HPDE6-E6E7 (cell line): Measurements from ENCODE around the gene EEA1.
A peak's percentile ranks its signal among the peaks of the same experiment; 100 is the strongest.

Source experiments
- DNase-seq: peaks from one replicate; pipeline ENCODE4 v3.0.0; 2011; ENCODE audit warnings: missing footprints; ENCODE audit errors: extremely low spot score

EEA1 gene

DNA sequence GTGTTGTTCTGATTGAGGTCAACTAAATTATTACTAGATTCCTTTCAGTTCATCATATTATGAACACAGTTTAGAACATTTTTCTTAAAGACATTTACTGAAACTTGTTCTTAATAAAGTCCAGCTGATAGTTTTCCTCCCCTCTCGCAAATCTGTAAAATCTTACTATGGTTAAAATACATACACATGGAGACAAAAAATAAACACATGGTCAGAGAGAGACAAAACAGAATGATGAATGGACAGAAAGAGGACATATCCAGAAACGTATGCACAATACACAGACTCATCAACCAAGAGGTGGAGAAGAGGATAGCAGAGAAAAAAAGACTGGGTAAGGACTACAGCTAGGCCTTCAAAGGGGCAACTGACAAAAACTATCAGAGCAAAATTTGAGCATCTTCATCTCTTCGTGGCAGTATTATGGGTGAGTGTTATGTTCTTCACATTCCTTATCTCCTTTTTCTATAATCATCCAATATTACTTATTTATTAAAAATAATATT, 38.4 kb downstream of the EEA1 start:
- no peak for DNase-seq

DNA sequence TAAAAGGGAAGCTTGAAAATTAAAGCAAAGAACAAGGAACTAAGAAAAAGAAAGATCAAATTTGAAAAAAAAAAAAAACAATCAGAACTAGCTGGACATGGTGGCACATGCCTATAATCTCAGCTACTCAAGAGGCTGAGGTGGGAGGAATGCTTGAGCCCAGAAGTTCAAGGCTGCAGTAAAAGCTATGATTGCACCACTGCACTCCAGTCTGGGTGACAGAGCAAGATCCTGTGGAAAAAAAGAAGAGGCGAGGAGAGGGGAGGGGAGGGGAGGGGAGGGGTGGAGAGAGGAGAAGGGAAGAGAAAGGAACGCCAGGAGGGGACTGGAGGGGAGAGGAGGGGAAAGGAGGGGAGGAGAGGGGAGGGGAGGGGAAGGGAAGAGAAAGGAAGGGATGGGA, 43.0 kb downstream of the EEA1 start:
- no peak for DNase-seq

DNA sequence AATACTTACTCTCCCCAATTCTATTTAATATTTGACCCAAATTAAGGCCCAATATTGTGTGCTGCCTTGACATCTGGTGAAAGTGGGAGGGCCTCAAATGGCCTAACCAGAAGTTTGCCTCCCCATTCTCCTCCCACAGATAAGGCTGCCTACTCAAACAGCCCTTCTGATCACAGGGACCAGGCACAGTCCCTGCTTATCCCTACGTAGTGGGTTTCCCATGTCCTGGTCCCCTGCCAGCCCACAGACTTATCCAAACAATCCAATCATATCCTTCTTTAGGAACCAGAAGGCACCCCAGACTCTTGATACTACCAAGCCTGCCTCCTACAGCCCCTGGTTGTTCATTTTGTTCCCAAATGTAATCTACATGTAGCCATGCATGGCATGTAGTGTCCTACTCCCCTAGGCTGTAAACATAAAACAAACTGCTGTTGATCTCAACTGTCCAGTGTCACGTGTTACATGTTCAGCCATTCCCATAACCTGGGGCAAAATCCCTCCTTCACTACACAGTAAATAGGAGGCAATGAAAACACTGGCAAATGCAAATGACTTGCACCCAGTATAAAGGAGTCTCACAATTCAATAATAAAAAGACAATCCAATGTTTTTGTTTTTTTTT, 49.3 kb downstream of the EEA1 start:
- no peak for DNase-seq

DNA sequence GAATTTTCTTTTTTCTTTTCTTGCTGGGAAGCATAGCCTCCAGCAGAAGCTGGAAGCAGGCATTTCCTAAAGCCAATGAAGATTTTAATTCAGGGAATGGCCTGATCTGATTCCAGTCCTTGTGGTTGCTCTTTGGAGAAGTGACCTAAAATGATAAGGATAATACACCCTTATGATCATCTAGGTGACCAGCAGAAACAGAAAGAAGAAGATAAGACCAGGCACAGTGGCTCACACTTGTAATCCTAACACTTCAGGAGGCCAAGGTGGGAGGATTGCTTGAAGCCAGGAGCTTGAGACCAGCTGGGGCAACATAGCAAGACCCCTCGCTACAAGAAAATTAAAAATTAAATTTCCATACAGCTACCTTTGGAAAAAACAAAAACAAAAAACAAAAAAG, 51.2 kb downstream of the EEA1 start:
- no peak for DNase-seq

DNA sequence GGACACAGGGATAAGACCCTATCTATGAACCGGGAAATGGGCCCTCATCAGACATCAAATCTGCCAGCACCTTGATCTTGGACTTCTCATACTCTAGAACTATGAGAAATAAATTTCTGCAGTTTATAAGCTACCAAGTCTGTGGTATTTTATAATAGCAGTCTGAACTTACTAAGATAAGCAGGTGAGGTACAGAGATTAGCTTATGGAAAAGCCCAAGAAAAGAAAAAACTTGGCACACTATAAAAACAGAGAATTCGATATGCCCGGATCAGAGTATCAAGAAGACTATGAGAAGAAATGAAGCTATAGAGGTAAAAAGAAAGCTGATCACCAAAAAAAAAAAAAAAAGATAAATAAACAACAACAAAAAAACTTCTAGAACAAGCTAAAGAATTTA, 52.6 kb downstream of the EEA1 start:
- DNase-seq: no peak

DNA sequence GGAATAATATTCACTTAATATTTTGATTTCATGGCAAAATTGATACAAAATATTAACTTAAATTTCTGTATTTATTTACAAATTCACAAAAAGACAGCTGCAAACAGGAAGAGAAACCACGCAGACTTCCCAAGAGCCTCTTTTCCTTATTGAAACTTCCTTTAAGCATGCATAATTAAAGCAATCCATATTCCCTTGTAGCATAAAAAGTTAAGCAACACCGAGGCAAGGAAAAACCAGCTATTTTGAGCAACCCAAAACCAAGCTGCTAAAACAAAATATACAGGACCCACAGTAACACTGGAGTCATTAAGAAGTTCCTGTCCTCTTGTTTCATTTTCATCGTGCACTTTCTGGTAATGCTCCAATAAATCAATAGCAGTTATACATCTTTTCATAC, 58.0 kb downstream of the EEA1 start:
- no peak for DNase-seq

DNA sequence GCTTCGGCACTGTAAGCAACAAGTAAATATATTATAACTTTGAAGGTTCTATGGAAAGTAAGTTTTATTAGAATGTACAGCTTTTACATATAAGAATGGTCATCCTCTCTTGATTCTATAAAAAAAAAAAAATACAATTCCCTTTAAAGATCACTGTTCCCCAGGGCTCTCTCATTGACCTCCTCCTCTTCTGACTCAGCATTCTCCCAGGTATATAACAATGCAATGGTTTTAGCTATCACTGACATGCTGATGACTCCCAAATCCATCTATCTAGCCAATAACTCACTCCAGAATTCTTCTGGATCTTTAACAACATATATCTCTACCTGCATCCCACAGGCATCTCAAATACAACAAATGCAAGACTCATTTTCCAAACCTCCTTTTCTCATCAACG, 62.7 kb downstream of the EEA1 start:
- DNase-seq: no peak

DNA sequence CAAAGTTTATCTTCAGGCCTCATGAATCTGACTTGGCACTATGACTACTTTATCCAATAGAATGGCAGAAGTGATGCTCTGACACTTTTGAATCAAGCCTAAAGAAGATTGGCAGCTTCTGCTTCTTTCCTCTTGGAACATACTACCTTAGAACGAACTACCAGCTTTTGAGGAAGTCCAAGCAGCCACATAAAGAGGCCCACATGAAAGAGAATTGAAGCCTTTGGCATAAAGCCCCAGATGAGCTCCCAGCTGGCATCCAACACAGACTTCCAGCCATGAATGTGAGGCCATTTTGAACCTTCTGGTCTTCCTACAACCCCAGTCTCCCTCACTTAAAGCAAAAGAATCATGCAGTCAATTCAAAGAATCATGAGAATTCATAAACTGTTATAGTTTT, 65.8 kb downstream of the EEA1 start:
- DNase-seq: no peak

DNA sequence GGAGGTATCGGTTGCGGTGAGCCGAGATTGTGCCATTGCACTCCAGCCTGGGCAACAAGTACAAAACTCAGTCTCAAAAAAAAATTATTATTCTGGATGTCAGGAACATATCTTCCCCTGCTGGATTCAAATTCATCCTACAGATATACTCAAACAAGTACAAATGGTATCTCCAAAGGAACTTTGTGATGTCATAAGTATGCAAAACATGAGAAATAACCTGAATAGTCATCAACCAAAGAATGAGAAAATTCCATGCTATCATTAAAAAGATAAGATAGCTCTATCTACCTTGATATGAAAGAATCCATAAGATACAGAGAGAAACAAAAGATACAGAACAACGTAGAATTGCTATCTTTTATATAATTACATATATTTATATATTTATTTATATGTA, 67.7 kb downstream of the EEA1 start:
- no peak for DNase-seq

DNA sequence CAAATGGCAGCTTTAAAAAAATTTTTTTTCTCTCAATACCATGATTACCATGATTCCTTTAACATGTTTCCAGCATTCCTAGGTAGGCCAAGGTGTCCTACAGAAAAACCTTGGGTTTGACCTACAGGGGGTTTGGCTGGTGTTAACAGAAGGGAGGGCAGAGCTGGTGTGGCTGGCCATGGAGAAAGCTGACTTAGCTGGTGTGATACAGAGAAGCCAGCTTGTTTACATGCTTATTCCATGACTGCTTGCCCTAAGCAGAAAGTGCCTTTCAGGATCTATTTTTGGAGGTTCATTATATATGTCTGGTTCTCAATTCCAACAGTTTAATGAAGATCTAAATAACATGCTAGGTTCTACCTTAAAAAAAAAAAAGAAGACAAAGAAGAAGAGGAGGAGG, 68.6 kb downstream of the EEA1 start:
- DNase-seq: no peak

DNA sequence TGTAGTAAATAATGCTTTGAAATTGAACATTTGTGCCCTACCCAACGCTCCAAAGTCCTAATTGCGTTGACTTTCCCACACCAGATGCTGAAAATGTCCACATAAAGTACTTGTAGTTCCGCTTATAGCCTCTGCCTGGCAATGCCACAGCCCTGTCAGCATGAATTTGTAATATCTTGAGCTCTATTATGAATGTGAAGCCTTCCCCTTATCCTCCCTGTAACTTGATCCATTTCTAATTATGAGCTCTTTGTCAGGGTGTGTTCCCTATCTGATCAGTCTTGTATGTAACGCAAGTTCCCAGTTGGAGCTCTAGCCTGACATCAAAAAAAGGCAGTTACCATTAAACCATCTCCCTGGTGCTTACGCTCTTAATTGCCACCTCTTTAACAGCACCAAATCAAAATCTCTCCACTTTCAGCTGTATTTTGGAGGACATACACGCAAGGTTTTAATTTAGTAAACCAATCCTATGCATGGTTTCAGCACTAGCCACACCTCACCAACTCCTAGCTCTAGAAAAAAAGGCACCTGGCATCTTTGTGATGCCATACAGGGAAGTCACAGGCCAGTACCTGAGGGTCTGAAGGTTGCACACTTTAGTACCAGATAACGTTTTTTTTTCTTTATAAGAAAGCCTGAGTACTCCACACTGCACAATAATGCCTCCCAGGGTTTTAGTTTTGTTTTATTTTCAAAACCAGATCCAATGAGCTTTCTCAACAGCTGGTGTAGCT, 69.3 kb downstream of the EEA1 start:
- no peak for DNase-seq

DNA sequence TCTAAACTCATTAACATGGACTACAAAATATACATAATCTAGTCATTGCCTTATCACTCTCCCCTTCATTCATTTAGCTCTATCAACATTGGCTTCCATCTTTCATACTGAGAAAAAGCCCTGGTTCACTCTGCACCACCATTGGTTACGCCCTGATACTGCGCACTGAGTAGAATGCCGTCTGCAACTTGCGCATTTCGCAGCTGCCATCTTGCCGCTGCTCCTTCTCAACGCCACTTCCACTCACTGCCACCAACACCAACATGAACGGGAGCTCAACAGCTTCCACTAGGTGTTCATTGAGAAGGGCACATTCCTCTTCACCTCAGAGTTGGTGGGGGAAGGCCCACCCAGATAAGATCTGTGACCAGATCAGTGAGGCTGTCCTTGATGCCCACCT, 71.3 kb downstream of the EEA1 start:
- no peak for DNase-seq

DNA sequence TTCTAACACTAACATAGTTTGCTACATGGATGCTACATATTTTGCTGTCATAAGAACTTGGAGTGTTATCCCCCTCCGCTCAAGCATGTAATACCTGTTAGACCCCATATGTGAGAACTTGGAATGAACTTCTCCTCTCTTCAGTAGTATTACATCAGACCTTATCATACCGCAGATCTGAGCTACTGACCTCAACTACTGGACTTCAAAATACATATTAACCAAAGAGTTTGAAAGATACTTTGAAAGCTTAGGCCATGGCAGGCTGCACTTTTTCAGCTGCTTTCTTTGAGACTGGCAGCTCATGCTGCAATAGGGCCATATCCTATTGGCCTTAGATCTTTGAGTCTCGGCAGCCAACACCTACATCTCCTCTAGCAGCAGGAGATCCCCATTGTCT, 74.8 kb downstream of the EEA1 start:
- DNase-seq: no peak

DNA sequence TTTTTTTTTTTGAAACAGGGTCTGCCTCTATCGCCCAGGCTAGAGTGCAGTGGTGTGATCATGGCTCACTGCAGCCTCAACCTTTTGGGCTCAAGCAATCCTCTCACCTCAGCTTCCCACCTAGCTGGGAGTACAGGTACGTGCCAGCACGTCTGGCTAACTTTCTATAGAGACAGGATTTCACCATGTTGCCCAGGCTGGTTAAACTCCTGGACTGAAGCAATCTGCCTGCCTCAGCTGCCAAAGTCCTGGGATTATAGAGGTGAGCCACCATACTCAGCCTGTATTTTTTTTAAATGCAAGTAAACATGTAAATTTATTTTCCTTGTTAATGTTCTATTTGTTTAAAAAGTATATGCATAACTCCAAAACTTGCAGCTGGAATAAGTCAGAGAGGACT, 80.4 kb downstream of the EEA1 start:
- DNase-seq: no peak

DNA sequence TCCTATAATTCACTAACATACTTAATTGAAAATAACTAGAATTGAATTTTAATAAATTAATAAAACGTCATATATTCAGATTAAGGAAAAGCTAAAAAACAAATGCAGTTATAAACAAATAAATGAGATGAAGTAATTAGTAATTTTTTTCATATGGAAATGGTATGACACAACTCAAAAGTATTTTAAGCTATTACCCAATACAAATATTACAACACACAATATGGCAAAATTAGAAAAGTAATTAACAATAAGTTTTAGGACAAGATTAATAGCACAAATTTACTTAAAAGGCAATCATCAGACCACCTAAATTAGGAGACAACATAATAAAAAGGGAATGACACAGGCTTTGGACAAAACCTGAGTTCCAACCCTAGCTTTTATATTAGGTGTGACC, 81.7 kb downstream of the EEA1 start:
- DNase-seq: no peak

DNA sequence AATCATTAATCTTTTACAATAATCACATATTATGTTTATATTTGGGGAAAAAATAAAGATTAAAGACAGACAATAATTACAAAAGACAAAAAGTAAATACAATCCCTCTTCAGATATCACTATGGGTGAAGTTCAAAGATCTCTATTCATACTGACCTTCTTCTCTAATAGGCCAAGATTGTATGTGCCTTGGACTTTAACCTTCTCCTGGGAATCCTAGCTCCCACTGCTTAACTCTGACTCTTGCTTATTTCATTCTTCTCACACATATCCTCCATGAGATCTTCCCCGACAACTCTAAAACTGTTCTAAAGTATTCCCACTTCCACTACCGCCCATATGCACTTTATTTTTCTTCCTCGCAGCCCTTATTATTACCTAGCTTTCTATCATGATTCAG, 83.8 kb downstream of the EEA1 start:
- no peak for DNase-seq

DNA sequence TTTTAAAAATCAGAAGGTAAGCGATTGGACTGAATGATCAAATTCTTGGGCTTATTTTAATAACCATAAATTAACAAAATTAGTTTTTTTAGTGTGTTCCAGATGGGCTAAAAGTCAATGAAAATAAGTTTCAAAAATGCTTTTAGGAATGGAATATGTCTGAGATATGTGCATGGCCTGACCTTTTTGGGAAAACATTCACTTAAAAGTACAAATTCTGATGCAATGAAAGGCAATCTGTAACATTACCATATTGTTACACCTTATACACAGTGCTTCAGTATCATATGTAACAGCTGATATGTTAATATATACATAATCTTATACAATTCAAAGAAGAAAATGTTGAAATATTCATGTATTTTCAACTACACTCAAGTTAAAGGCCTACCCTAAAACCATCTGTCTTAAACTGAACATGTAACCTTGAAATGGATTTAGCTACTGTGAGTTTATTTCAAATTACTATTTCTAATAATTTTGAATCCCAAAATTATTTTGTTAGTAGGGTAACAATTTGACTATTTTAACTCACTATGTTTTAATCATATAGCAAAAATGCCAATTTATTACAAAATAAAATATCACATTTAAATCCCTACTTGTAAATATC, 84.8 kb downstream of the EEA1 start:
- DNase-seq: no peak

DNA sequence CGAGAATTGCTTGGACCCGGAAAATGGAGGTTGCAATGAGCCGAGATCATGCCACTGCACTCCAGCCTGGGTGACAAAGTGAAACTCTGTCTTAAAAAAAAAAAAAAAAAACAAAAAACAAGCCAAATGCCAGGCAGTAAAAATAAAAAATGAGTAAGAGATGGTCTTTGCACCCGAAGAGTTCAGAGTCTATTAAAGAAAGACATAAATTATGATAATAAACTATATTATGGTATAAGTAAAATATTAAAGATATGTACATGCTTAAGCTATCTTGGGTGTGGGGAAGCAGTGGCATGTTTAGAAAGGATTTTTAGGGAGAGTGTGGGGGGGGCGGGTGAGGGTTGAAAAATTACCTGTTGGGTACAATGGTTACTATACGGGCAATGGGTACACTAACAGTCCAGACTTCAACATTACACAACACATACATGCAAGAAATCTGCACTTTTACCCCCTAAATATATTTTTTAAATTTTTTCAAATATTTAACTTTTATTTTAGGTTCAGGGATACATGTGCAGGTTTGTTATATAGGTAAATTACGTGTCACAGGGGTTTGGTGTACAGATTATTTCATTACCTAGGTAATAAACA, 99.3 kb downstream of the EEA1 start:
- DNase-seq: no peak

DNA sequence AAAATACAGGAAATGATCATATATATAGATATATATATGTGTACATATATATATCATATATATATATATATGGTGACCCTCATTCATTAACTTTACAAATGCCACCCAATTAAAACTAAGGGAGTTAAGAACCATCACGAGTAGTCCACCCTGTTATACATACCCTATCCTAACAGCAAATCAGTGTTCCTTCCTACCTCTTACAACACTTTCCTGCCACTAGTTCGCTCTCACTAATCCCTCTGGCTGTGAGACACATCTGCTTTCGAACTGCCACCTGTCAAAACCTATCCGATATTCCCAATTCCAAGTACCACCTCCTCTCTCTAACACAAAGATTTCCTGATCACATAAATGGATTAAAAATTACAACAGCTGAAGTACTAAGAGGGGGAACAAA, 100.5 kb downstream of the EEA1 start:
- no peak for DNase-seq

DNA sequence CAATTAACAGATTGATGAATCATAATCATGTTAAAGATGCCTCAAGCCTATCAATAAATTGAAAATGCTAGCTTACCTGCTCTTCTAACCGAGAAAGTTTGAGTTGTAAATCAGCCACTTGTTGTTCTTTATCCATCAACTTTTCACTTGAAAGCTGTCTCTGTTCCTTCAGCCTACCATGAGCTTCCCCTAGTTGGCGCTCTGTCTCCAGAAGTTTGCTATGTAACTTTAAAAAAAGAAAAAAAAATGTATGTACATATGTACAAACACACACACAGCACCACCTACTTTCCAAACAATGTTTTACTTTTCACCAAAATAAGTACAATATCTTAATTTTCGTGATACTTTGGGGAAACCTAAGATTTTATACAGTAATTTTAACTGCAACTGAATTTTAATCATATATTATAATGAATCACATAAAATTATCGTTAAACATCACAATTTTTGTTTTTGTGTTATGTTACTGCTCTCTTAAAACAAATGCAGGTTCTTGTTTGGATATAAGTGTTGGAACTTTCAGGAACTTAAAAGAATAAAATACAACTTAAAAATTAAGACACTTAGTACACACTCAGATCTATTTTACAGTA, 101.2 kb downstream of the EEA1 start:
- peak; percentile 16 for DNase-seq

DNA sequence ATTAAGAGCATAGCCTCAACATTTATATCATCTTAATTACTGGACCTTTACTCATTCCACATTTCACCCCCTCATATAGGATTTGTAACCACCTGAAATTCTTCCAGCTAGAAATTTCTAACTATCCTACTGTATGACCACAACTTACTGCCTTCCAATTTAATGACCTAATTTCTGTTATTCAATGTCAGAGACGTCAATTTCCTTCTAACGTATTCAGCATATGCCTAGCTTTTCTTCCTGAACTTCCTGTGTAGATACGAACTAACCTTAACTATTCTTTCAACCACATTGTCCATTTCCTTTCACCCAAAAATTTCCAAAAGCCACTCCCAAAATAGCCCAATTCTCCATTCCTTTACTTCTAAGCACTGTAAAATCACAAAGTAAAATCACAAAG, 108.0 kb downstream of the EEA1 start:
- DNase-seq: no peak

DNA sequence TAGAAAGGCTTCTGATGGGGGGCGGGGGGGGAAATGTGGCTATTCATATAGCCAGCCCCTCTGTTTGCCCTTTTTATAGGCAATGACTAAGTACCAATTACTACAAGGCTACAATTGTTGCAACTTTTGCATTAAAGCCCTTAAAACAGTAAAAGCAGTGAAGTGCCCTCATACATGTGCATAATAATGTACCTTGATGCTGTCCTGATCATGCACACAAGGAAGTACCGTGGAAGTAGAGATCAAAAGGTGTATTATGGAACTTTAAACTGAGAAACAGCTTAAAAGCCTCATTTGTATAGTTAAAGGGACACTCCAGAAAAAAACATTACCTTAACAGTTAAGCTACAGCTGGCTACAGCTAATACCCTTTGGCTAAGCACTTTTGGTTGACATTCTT, 114.5 kb downstream of the EEA1 start:
- DNase-seq: no peak

DNA sequence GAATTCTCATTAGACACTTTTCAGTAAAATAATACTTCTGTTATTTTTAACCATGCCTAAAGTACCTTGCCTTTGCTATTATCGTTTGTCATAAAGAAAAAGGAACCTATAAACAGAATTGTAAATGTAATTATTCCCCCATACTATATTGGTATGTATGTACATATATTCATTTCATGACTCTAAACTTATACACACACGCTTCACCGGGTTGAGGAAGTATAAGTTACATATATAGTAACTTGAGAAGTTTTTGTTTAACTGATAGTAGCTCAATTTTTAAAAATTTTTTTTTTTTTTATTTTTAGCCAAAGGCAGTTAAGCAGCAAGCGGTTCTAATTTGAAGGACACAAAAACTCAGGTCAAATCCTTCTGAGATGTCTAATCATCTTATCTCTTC, 118.7 kb downstream of the EEA1 start:
- DNase-seq: no peak
